Cardiac septum (tissue), 1 donor: Measurements from ENCODE around the gene STEAP3. TPM values are rescaled to one million over a fixed set of nuclear protein-coding genes. Genes with fewer than 3 reads are reported as not detected.
"Not testable (repeated sequence)": the region's sequence is repeated elsewhere in the genome, so short reads cannot be mapped to it uniquely, and the experiment has no call there.

Source experiments
- DNase-seq: peaks from one replicate; pipeline ENCODE4 v3.0.0-alpha.2; 2020; ENCODE audit warnings: low spot score
- intact Hi-C: fragments of 100-400 bp; cut with DNase I; formaldehyde crosslinking; loops from one replicate; pipeline ENCODE4 v1.14.0; 2022
- total RNA-seq: library from RNA; stranded (reverse); fragmentation: NEBNext Ultra II Directional; extraction: Animal tissue kit (Norgen Biotek cat#: 25700); gene quantifications from one replicate; pipeline ENCODE4 v1.2.1, GENCODE V29; 2021
- donor health status: DM: no; HTN: no; CAD: no.

STEAP3 gene
- total RNA-seq, 1 donor from 2014 or later: 10.7 TPM

DNA sequence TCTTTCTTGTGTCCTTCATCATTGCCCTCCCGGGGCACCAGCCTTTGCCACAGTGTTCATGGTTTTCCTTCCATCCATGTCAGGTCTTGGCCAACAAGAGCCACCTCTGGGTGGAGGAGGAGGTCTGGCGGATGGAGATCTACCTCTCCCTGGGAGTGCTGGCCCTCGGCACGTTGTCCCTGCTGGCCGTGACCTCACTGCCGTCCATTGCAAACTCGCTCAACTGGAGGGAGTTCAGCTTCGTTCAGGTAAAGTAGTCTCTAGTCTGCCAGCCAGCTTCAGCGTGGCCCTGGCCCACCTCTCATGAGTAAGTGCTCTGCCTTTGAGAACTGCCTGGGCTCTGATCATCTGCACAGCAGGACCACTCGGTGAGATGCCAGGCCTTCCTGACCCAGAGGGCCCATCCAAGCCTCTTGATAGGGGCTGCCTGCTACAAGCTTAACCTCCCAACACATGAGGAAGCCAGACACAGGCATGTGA, 31.0 kb downstream of the STEAP3 start:
- no peak for DNase-seq
- intact Hi-C loops: loop anchor here (5.0 kb wide), 1 partner anchor 32 kb away; the partner anchor contains the start of gene STEAP3

DNA sequence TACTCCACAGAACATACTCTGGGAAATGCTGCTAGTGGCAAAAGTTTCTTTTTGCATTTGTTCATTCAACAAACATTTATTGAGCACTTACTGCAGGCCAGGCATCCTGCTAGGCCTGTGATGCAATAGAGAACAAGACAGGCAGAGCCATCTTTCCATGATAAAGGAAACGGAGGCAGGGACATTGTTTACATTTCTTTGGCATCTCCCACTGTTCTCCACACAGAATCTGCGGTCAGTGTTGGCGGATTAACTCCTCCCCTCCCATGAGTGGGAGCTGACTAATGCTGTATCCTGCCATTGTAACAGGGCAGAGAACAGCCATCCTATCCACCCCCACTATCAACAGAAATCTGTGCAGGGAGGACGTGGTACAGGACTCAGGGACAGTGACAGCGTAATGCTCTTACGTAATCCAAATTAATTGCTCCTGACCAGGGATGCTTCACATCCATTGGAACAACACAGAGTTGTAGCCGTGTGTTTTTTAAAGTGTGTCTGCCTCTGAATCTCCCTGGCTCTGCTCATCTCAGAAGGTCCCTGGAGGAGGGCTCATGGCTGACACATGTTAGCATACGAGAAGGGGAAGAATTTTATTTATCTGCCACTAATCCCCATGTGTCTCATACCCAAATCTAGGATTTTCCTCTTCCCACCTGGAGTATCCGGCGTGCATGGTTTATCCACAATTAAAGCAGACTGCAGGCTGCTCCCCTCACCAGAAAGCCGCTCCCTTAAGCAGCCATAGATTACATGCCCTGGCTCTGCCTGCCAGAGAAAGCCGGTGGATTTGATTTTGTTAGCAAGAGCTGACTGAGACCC, 32.3 kb downstream of the STEAP3 start:
- intact Hi-C loops: loop anchor here (5.0 kb wide), 1 partner anchor 34 kb away; the partner anchor contains the start of gene STEAP3
- no peak for DNase-seq

DNA sequence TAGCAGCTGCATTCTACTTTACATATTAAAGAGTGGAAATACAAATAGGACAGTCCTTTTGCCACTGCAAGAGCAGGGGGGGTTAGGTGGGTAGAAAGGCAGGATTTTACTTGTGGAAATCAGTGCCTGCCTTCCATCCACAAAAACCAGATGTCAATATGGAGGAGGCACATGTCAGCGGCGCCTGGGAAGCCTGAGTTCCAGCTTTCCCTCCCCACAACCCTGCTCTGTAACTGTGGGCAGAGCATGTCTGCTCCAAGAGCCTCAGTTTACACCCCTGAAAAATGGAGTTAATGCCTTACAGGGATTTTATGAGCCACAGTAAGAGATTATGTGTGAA, 32.9 kb downstream of the STEAP3 start:
- DNase-seq: no peak
- intact Hi-C loops: loop anchor here (5.0 kb wide), 1 partner anchor 34 kb away; the partner anchor contains the start of gene STEAP3

GRCh38 chr2:119257198-119257597, 33.6 kb downstream of the STEAP3 start:
- intact Hi-C loops: loop anchor here (5.0 kb wide), 1 partner anchor 35 kb away; the partner anchor contains the start of gene STEAP3
- DNase-seq: no peak

GRCh38 chr2:119259296-119259860, 35.7 kb downstream of the STEAP3 start:
- DNase-seq: no peak
- intact Hi-C loops: loop anchor here (5.0 kb wide), 1 partner anchor 37 kb away; the partner anchor contains the start of gene STEAP3

GRCh38 chr2:119260646-119261492, 37.2 kb downstream of the STEAP3 start:
- intact Hi-C loops: no loop called here
- no peak for DNase-seq

DNA sequence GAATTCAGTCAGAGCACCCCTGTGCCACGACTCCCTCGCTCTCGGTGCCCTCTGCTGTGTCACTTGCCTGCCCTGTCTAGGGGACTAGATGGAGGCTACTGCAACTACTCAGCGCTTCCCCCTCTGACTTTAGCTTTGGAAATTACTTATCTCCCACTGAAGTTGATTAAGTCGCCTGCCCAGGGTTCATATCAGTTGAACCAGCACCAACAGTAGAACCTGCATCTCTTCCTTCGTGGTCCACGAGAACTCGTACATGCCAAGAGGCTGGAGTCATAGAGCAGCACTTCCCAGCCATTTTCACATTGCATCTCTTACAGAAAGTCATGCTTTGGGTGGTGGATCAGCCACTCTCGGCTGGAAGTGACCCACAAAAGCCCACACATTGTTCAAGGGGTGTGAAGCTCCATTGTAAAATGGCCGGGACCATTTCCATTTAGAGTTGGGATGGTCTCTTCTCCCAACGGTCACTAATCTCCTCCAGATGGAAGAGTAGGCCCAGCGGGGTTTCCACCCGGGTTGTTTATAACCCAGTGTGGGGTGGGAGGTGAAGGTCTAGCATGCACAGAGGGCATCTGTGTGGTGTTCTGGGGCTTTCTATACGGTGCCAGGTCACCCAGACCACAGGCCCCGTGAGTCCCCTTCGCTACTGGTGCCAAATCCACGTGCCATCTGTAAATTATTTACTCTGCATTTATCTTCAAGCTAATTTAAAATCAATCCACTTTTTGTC, 38.0 kb downstream of the STEAP3 start:
- intact Hi-C loops: no loop called here
- no peak for DNase-seq

DNA sequence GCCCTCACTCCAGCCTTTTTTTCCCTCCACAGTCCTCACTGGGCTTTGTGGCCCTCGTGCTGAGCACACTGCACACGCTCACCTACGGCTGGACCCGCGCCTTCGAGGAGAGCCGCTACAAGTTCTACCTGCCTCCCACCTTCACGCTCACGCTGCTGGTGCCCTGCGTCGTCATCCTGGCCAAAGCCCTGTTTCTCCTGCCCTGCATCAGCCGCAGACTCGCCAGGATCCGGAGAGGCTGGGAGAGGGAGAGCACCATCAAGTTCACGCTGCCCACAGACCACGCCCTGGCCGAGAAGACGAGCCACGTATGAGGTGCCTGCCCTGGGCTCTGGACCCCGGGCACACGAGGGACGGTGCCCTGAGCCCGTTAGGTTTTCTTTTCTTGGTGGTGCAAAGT, 39.4 kb downstream of the STEAP3 start:
- no peak for DNase-seq
- intact Hi-C loops: no loop called here

- intact Hi-C loops: no loop called here
Observed at GRCh38 chr2:119263656-119264055, 40.0 kb downstream of the STEAP3 start.

DNA sequence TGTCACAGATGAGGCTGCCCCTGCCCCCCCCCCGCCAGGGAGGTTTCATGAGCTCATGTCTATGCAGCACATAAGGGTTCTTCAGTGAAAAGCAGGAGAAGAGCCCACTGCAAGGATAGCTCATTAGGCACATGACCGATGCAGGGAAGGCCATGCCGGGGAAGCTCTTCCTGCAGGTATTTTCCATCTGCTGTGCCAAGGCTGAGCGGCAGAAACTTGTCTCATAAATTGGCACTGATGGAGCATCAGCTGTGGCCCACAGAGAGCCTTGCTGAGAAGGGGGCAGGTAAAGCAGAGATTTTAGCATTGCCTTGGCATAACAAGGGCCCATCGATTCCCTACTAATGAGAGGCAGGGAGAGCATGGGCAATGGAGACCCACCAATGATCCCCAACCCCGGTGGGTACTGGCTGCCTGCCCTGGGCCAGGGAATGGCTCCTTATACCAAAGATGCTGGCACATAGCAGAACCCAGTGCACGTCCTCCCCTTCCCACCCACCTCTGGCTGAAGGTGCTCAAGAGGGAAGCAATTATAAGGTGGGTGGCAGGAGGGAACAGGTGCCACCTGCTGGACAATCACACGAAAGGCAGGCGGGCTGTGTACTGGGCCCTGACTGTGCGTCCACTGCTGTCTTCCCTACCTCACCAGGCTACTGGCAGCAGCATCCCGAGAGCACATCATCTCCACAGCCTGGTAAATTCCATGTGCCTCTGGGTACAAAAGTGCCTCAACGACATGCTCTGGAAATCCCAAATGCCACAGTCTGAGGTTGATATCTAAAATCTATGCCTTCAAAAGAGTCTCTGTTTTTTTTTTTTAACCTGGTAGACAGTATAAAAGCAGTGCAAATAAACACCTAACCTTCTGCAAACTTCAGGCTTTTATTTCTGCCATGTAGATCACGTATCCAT, 41.4 kb downstream of the STEAP3 start:
- intact Hi-C loops: no loop called here

More at GRCh38 chr2:119263656-119264055, 40.0 kb downstream of the STEAP3 start:
- no peak for DNase-seq

GRCh38 chr2:119265693-119266066, 42.0 kb downstream of the STEAP3 start:
- DNase-seq: no peak
- intact Hi-C loops: no loop called here

More for the DNA sequence above, 41.4 kb downstream of the STEAP3 start:
- DNase-seq: no peak

DNA sequence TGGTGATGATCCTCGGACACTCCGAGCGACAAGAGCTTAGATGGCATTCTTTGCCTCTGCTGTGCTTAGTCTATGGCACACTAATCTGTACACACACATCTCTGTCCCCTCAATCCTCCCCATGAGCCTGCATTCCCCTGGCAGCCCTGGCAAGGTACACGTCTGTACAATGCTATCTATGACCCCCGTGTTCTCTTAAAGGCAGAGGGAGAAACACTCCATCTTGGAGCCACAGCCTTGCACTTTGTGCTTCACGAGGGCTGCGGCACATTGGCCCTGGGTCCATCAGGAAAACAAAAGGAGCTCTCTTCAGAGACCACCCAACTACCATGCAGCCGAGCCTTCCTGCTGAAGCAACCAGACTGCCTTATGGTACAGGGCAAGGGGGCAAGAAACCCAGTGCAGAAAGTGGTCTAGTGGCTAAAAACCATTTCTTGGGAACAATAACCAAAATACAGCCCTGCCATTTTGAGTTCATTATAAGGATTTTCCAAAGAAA, 42.5 kb downstream of the STEAP3 start:
- DNase-seq: no peak
- intact Hi-C loops: no loop called here

- intact Hi-C loops: no loop called here
Observed at GRCh38 chr2:119267604-119268003, 44.0 kb downstream of the STEAP3 start.

DNA sequence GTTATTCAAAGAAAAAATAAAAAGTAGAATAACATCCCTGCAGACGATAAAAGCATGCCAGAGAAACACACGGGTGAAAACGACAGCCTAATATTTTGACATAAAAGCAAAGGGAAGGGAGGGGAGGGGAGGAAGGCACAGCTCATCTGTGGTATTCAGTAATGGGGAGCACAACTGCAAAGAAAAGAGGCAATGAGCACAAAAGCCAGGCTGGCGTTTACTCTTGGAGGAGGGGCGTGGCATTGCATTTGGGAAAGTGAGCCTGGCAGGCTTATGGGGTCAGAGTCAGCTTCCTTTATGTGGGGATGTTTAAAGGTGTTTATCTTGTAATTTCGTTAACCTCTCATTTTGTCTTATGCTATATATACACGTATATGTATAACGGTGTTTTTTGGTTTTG, 53.2 kb downstream of the STEAP3 start:
- no peak for DNase-seq
- intact Hi-C loops: no loop called here

More at GRCh38 chr2:119267604-119268003, 44.0 kb downstream of the STEAP3 start:
- DNase-seq: no peak

GRCh38 chr2:119278385-119278784, 54.8 kb downstream of the STEAP3 start:
- intact Hi-C loops, DNase-seq: not testable (repeated sequence)

DNA sequence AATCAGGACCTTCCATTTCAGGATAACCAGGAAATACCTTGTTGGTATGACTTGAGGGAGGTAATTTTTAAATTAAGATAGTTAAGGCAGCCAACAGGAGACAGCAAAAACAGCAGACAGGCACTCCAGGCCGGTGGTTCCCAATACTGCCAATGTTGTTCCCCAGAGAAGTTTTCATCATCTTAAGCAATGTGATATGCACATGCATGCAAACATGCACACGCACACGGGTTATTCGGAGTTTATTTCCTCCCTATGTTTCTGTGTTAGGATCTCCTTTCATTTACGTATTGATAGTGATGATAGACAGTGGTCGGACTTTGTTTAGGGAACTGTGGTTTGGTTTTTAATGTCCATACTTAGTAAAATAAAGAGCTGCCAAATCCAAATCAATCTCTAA, 55.3 kb downstream of the STEAP3 start:
- intact Hi-C loops: no loop called here
- no peak for DNase-seq

DNA sequence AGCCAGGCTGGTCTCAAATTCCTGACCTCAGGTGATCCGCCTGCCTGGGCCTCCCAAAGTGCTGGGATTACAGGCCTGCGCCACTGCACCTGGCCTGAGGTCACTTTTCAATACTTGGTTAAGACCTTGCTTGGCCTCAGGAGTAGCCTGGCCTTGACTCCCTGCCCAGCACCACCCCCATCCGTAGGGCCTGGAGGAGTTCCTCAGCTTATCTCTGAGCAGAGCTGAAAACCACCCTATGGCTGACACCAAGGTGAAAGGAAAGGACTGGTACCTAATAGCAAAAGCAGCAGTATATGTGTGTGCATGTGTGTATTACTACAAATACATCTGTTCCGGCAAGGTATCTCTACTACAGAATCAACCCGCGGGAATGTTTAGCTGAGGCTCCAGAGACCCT, 56.0 kb downstream of the STEAP3 start:
- intact Hi-C loops: no loop called here
- DNase-seq: no peak

GRCh38 chr2:119280680-119281079, 57.0 kb downstream of the STEAP3 start:
- DNase-seq: no peak
- intact Hi-C loops: no loop called here
